Parietal lobe (tissue), 1 donor: ENCODE measurements around the gene P3H4. TPM values are rescaled to one million over a fixed set of nuclear protein-coding genes. Genes with fewer than 3 reads are reported as not detected.

Source experiments
- total RNA-seq: library from RNA; depleted of rRNA; stranded (reverse); fragments of >200 nt; gene quantifications from one replicate; pipeline ENCODE4 v1.2.3, GENCODE V29; 2014

Gene P3H4
- total RNA-seq = 12.8 TPM

DNA sequence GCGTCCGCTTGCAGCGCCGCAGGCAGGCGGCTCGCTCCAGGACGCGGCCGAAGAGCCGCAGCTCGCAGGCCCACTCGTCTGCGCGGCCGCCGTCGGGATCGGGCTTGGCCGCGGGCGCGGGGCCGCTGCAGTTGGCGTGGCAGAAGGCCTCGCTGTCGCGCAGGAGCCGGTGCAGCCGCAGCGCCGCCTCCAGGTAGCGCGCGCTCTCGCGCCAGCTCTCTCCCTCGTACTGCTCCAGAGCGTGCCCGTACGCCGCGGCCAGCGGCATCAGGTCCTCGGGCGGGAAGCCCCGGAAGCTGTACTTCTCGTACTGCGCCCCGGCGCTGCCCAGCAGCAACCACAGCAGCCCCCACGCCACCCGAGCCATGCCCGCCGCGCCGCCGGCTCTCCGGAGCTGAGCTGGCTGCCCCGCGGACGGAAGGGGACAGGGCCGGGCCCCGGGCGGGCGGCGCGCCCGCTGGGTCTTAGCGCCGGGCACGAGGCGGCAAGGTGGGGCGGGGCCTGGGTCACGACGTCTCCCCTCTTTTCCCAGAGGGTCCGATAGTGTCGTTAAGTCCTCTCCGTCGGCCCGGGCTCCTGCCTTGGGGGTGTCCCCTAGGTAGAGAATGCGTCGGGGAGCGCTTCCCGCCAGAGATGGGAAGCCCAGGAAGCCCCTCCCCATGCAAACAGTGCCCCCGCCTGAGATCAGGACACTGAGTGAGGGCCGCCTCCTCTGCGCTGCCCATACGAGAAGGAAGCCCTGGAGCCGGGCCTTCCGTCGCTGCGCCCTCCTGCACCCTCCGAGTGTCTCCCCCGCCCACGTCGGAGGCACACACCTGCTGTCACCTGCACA is at the start of gene P3H4:
Gene P3H4, minus strand, starts transcription at position 401 of the 832 bp plus-strand sequence. Its CDS starts 34 bp downstream, at position 367.

GRCh38 chr17:41837761-41838538 is 26.2 kb upstream of the P3H4 start, which contains the start of gene KLHL10:
TSS of gene KLHL10 (plus strand) at chr17:41837825. CDS start at chr17:41837933, 108 bp downstream.

DNA sequence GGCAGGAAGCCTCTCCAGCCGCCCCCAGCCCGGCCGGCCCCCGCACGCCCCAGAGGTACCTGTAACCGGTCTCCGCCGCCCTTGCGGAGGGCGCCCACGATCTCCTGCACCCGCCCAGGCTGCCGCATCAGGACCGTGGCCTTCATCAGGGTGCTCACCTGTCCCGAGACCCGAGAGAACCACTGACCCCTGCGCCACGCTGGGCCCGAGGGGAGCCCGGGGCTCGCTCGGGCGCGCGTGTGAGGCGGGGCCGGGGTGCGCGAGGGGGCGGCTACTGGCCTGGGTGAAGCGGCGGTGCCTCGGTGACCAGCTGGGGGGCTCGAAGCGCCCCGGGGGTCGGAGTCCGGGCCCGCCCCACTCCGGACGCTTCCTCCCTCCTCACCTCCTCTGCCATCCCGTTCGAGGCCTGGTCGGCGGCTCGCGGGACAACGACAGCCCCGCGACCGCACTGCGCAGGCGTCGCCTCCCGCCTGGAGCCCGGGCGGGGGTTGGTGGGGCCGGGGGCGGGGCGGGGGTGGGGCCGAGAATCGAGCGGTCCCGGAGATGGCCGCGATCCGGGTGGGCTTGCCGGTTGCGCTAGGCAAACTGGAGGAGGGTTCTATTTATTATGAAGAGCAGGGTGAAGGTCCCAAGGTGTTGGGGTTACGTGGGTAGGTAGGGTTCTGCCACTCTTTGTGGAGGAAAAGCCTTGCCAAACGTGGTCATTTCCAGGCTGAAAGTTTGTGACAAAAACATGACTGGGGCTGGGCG is 24.2 kb upstream of the P3H4 start, which contains the start of gene NT5C3B:
Gene NT5C3B, minus strand, starts transcription at position 433 of the 750 bp plus-strand sequence. Its CDS starts 39 bp downstream, at position 394.

GRCh38 chr17:41812381-41813151 is 817 bp upstream of the P3H4 start, which contains the start of gene FKBP10:
TSS of gene FKBP10 (plus strand) at chr17:41813004. CDS start at chr17:41813035, 31 bp downstream.

GRCh38 chr17:41786227-41787020 is 25.3 kb downstream of the P3H4 start, which contains the start of gene JUP:
TSS of gene JUP (minus strand) at chr17:41786711. CDS start at chr17:41771854, 14,857 bp downstream.

Other genes with a start within 250 kb of the P3H4 start
- gene KRT9, start 239.9 kb downstream of the P3H4 start, total RNA-seq = not detected
- not detected for gene KRT14, start 225.1 kb downstream of the P3H4 start, total RNA-seq
- not detected for gene KRT16, start 199.2 kb downstream of the P3H4 start, total RNA-seq
- gene KRT17, start 187.4 kb downstream of the P3H4 start, total RNA-seq = not detected
- gene EIF1, start 123.1 kb downstream of the P3H4 start, total RNA-seq = 110 TPM
- not detected for gene GAST, start 99.6 kb downstream of the P3H4 start, total RNA-seq
- 0.31 TPM for gene HAP1, start 77.3 kb downstream of the P3H4 start, total RNA-seq
- gene JUP, start 25.2 kb downstream of the P3H4 start, total RNA-seq = 65.7 TPM
- gene FKBP10, start 1.1 kb upstream of the P3H4 start, total RNA-seq = 12.5 TPM
- 93.0 TPM for gene NT5C3B, start 24.3 kb upstream of the P3H4 start, total RNA-seq
- not detected for gene KLHL10, start 25.9 kb upstream of the P3H4 start, total RNA-seq
- 69.5 TPM for gene KLHL11, start 53.5 kb upstream of the P3H4 start, total RNA-seq
- gene ACLY, start 107.0 kb upstream of the P3H4 start, total RNA-seq = 131 TPM
- gene ODAD4, start 118.7 kb upstream of the P3H4 start, total RNA-seq = 3.1 TPM
- 40.7 TPM for gene CNP, start 154.8 kb upstream of the P3H4 start, total RNA-seq
- 92.3 TPM for gene DNAJC7, start 205.5 kb upstream of the P3H4 start, total RNA-seq
- 36.6 TPM for gene NKIRAS2, start 208.1 kb upstream of the P3H4 start, total RNA-seq
- 4.7 TPM for gene C17orf113, start 238.7 kb upstream of the P3H4 start, total RNA-seq